HG02763 (cell line): ENCODE data around the gene XRCC5.
"Not testable (repeated sequence)": the region's sequence is repeated elsewhere in the genome, so short reads cannot be mapped to it uniquely, and the experiment has no call there.

Source experiments
- ATAC-seq: cut with Tn5 transposase; IDR thresholded peaks from one replicate; pipeline ENCODE4 v1.9.1; 2021; ENCODE audit warnings: mild to moderate bottlenecking, moderate library complexity; ENCODE audit not compliant: unreplicated experiment

The XRCC5 gene

DNA sequence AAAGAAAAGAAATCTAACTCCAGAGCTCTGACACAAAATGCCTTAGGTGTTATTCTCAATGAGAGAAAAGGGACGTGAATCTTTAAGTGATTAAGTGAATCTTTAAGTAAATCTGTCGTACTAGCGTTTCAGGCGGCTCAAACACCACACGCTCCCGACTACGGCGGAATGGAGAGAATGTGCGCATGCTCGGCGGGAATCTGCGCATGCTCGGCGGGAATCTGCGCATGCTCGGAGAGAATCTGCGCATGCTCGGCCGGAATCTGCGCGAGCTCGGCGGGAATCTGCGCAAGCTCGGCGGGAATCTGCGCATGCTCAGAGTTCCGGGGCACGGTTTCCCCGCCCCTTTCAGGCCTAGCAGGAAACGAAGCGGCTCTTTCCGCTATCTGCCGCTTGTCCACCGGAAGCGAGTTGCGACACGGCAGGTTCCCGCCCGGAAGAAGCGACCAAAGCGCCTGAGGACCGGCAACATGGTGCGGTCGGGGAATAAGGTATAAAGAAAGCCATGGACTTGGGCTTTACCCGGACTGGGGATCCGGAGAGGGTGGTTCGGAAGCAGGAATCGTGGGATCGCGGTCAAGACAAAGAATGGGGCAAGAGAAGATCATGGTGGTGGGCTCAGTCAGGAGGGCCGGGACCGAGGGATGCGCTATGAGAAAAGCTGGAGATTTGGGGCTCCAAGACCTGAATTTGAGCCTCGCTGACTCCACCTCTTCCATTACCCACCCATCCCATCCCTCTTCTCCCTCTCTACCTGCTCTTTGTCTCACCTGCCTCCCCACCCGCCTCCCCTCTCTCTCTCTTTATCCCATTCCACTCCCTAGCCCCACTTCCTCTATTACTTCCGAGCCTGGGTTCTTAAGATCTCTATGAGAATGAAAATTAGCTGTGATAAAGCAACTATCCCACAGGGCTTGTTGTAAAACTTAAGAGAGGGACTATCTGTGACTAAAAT is at the start of gene XRCC5:
Gene XRCC5, plus strand, starts transcription at position 382 of the 955 bp plus-strand sequence. Its CDS starts 89 bp downstream, at position 471.
- ATAC-seq, result peak; percentile 59

DNA sequence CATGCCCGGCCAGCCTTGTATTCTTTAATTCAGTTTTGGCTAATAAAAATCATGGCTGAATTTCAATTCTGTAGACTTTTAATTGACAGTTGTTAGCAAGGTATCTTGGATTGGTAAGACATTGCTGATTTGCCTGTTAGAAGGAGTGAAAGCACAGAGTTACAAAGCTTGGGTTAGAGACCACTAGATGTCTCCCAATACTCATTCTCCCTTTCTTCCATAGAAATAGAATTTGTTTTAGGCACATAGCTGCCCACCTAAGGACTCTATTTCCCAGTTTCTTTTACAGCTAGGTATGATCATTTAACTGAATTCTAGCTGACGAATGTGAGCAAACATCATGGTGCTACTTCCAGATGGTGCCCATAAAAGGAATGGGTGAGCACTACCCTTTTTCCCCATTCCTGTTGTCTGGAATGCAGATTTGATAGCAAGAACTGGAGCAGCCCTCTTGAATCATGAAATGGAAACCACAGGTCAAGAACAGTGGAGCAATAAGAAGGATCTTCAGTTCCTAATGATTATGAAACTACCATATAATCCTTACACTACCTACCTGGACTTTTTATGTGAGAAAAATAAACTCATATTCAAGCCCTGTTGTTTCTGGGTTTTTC is 45.0 kb upstream of the XRCC5 start:
- ATAC-seq, result no peak

- ATAC-seq, result no peak
Observed at GRCh38 chr2:216064665-216065064, 44.5 kb upstream of the XRCC5 start.

GRCh38 chr2:216066230-216066629 is 42.9 kb upstream of the XRCC5 start:
- no peak for ATAC-seq

GRCh38 chr2:216069028-216069427 is 40.1 kb upstream of the XRCC5 start:
- no peak for ATAC-seq

- no peak for ATAC-seq
Observed at GRCh38 chr2:216070195-216070594, 39.0 kb upstream of the XRCC5 start.

GRCh38 chr2:216071111-216071851 is 37.9 kb upstream of the XRCC5 start:
- no peak for ATAC-seq

DNA sequence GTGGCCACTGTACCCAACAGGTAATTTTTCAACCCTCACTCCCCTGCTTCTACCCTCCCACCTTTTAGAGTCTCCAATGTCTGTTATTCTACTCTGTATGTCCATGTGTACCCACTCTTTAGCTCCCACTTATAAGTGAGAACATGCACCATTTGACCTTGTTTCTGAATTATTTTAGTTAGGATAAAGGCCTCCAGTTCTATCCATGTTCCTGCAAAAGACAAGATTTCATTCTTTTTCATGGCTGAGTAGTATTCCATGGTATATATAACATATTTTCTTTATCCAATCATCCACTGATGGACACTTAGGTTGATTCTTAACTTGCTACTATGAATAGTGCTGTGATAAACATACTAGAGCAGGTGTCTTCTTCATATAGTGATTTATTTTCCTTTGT is 36.7 kb upstream of the XRCC5 start:
- no peak for ATAC-seq

- no peak for ATAC-seq
Observed at GRCh38 chr2:216073773-216074172, 35.4 kb upstream of the XRCC5 start.

DNA sequence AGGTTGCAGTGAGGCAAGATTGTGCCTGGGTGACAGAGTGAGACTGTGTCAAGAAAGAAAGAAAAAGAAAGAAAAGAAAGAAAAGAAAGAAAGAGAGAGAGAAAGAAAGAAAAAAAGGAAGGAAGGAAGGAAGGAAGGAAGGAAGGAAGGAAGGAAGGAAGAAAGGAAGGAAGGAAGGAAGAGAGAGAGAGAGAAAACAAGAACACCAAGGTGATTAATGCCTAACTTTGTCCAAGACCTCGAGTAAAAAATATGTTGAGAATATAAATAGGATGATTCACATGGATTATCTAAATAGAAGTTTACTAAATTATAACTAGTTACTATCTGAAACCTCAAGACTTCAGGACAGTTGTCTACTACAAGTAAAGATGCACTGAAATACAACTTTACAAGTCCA is 34.8 kb upstream of the XRCC5 start:
- ATAC-seq, result no peak

DNA sequence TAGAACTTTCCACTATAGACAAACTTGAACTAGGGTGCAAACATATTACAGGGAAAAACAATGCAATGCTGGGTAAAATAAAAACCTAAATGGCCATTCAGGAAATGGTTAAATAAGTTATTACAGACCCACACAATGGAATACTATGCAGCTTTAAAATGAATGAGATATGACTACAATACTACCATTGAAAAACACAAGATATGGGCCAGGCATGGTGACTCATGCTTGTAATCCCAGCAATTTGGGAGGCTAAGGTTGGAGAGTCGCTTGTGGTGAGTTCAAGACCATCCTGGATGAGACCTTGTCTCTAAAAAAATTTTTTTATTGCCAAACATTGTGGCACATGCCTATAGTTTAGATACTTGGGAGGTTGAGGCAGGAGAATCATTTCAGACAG is 34.4 kb upstream of the XRCC5 start:
- ATAC-seq, result no peak

- no peak for ATAC-seq
Observed at GRCh38 chr2:216075510-216076485, 33.4 kb upstream of the XRCC5 start.

- no peak for ATAC-seq
Observed at GRCh38 chr2:216078776-216079175, 30.4 kb upstream of the XRCC5 start.

DNA sequence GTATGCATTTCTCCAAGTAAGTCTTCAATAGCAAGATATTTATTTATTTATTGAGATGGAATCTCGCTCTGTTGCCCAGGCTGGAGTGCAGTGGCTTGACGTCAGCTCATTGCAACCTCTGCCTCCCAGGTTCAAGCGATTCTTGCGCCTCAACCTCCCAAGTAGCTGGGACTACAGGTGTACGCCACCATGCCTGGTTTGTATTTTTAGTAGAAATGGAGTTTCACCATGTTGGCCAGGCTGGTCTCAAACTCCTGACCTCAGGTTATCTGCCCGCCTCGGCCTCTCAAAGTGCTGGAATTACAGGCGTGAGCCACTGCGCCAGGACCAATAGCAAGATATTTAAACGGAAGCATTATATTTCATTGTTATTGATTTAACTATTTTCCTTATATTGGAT is 29.1 kb upstream of the XRCC5 start:
- not testable (repeated sequence) for ATAC-seq

DNA sequence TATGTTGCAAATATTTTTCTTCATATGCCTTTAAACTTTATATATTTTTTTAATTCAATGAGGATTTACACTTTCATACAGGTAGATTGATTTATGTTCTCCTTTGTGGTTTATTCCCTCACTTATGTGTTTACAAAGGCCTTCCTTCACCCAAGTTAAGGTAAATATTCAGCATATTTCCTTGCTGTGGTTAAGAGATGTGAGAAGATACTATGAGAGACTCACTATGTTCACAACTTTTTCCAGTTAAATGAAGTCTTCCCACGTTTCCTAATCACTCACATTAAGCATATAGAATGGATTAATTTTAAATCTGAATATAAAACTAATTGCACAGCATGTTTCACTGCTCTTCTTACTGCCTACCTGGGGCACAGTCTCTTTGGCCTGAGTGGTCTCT is 28.1 kb upstream of the XRCC5 start:
- no peak for ATAC-seq

- peak; percentile 94 for ATAC-seq
Observed at GRCh38 chr2:216081487-216082116, 27.5 kb upstream of the XRCC5 start, which contains the start of the genes PECR and TMEM169. Gene PECR (minus strand): TSS chr2:216081809. CDS start chr2:216081741, 68 bp downstream. Gene TMEM169 (plus strand): TSS chr2:216081919. CDS start chr2:216095964, 14,045 bp downstream.

GRCh38 chr2:216082117-216082711 is 26.9 kb upstream of the XRCC5 start:
- peak; percentile 1 for ATAC-seq

GRCh38 chr2:216082805-216083204 is 26.3 kb upstream of the XRCC5 start:
- ATAC-seq, result no peak
